ENCODE measurements around the gene HMGXB3. TPM values are rescaled to one million over a fixed set of nuclear protein-coding genes. Genes with fewer than 3 reads are reported as not detected.
A peak's percentile ranks its signal among the peaks of the same experiment; 100 is the strongest.

Gene HMGXB3
- total and polyA plus RNA-seq, 8 donors, result 27.5 to 53.3 (median 41.7) TPM

DNA sequence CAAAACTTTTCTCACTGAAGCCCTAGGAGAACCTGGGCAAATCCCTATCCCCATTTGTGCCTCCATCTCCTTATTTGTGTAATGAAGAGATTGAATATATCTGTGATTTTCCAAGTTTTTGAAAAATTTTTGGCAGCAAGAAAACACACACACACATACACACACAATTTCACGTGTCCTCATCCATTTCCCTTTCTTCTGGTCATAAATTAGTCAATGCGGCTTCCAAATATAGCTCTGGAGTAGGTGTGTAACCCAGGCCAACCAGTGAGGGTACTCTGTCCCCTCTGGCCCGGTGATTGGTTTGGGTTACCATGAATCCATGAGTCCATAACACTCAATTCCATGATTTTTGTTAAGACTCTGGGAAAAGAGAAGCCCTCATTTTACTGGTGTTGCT is 73.1 kb downstream of the HMGXB3 start:
- ATAC-seq (no peak), DNase-seq (no peak)
- Histone ChIP-seq H3K4me1 (peaks cover 0 to 5% of the 10 kb centered on the region in 2 donors), H3K27me3 (no peaks in the 10 kb centered on the region), H3K4me3 (no peak overlapping the region), H3K36me3 (peaks cover 0 to 78% of the 10 kb centered on the region in 2 donors), H3K27ac (no peak overlapping the region), H3K9me3 (no peaks in the 10 kb centered on the region)
- intact Hi-C loops (cut with DNase I), result no loop called here
- TF ChIP-seq, protein P1, sequence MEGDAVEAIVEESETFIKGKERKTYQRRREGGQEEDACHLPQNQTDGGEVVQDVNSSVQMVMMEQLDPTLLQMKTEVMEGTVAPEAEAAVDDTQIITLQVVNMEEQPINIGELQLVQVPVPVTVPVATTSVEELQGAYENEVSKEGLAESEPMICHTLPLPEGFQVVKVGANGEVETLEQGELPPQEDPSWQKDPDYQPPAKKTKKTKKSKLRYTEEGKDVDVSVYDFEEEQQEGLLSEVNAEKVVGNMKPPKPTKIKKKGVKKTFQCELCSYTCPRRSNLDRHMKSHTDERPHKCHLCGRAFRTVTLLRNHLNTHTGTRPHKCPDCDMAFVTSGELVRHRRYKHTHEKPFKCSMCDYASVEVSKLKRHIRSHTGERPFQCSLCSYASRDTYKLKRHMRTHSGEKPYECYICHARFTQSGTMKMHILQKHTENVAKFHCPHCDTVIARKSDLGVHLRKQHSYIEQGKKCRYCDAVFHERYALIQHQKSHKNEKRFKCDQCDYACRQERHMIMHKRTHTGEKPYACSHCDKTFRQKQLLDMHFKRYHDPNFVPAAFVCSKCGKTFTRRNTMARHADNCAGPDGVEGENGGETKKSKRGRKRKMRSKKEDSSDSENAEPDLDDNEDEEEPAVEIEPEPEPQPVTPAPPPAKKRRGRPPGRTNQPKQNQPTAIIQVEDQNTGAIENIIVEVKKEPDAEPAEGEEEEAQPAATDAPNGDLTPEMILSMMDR (IDR thresholded peaks at IDR 0.05), result no peak

DNA sequence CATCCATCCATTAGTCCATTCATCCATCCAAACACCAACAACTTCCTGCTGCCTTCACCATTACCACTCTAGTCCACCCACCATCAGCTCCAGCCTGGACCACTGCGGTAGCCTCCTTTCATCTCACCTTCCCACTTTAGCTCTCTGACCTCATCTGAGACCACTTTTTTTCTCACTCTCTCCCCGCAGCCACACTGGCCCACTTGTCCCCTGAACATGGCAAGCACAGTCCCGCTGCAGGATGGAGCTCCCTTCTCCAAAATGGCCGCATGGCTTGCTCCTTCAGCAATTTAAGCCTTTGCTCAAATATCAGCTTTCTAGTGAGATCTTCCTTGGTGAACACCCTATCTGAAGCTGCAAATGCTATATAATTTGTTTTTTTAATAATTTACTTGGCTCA is 74.7 kb downstream of the HMGXB3 start:
- no peak for ATAC-seq
- Histone ChIP-seq H3K27ac (no peak overlapping the region), H3K4me3 (no peak overlapping the region), H3K36me3 (peaks cover 0 to 73% of the 10 kb centered on the region in 2 donors), H3K4me1 (no peaks in the 10 kb centered on the region), H3K9me3 (no peaks in the 10 kb centered on the region), H3K27me3 (no peaks in the 10 kb centered on the region)
- peak in 1 of 4 donors; percentile 43 for DNase-seq
- TF ChIP-seq, protein P1 (IDR thresholded peaks at IDR 0.05), result no peak
- intact Hi-C loops (cut with DNase I), result no loop called here

DNA sequence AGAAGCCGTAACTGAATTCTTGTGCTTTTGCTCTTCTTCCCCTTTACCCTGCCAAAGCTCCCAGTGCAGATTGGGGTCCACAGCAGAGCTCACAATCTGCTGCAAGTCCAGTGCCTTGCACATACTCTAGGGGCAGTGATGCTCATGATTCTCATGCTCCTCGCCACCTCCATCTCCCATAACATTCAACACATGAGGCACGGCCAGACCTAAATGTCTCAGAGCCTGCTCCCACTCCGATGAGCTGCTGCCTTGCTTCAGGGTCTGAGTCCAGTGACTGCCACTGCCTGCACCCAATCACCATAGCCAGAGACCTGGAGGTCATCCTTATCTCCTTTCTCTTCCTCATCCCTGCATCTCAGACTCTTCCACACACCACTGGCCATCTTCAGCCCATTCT is 75.3 kb downstream of the HMGXB3 start:
- Histone ChIP-seq H3K9me3 (no peaks in the 10 kb centered on the region), H3K4me3 (no peak overlapping the region), H3K27ac (no peak overlapping the region), H3K4me1 (peaks cover 0 to 2% of the 10 kb centered on the region in 2 donors), H3K27me3 (no peaks in the 10 kb centered on the region), H3K36me3 (peaks cover 0 to 75% of the 10 kb centered on the region in 2 donors)
- ATAC-seq (no peak), DNase-seq (no peak)
- intact Hi-C loops (cut with DNase I), result no loop called here
- TF ChIP-seq, protein P1 (IDR thresholded peaks at IDR 0.05), result no peak

DNA sequence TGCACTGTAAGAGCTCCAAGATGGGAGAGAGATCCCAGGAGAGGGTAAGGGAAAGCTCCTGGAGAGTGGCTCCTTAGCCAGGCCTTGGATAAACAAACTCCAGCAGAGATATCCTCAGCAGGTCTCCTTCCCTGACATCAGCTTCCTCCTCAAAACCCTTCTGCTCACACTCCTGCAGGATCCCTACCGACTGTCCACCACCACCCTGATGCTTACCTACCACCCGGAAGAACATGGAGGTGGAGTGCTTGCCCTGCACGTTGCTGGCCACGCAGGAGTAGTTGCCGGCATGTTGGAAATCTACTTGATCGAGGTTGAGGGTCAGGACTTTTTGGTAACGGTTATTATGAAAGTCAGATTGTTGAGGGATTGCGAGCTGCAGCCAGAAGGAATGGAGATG is 76.5 kb downstream of the HMGXB3 start:
- no peaks in the 10 kb centered on the region for H3K9me3 ChIP-seq
- H3K27ac ChIP-seq, result no peak overlapping the region
- intact Hi-C loops (cut with DNase I), result no loop called here
- ATAC-seq (no peak), DNase-seq (no peak)
- H3K36me3 ChIP-seq, result peaks cover 0 to 73% of the 10 kb centered on the region in 2 donors
- no peak overlapping the region for H3K4me3 ChIP-seq
- peaks cover 6 to 15% of the 10 kb centered on the region in 2 donors for H3K4me1 ChIP-seq
- no peaks in the 10 kb centered on the region for H3K27me3 ChIP-seq
- TF ChIP-seq, protein P1 (IDR thresholded peaks at IDR 0.05), result no peak

DNA sequence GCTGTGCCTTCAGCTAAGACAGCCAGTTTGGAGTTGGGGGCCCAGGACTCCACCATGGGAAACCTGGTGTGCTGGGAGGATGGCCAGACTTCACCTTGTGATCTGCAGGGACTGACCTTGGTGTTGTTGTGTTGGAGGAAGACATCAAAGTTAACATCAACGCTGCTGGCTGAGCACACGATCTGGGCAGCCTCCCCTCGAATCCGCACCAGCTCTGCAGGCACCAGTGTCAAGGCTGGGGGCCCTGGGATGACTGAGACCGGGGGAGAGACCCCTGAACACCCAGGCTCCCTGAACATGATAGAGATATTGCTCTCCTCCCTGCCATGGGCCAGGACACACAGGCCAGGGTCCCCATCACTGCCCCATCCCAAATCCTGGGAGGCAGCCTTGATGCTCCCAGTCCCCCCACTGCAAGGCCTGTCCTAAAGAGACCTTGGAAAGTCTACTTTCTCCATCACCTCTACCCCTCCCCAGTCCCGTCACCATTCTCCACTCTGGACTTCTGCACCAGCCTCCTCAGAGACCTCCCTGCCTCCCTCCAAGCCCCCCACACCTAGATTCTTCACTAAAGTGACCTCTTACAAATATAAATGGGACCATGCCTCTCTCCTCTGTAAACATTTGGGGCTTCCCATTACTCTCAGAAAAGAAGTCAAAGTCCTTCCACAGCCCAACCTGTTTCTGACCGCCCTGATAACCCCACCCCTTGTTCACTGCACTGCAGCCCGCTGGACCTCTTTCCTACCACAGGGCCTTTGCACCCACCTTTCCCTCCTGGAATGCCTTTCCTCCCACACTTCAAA is 77.7 kb downstream of the HMGXB3 start:
- Histone ChIP-seq H3K27ac (no peak overlapping the region), H3K4me3 (no peak overlapping the region), H3K4me1 (peaks cover 6 to 24% of the 10 kb centered on the region in 2 donors), H3K9me3 (no peaks in the 10 kb centered on the region), H3K27me3 (no peaks in the 10 kb centered on the region), H3K36me3 (peaks cover 0 to 61% of the 10 kb centered on the region in 2 donors)
- no peak for DNase-seq
- intact Hi-C loops (cut with DNase I), result no loop called here
- TF ChIP-seq, protein P1 (IDR thresholded peaks at IDR 0.05), result no peak
- ATAC-seq, result no peak
